Embryonic facial prominence (tissue), 1 donor: Measurements from ENCODE around the gene CYP4V2.

Experiments used
- DNase-seq: peaks from one replicate; pipeline ENCODE4 v3.0.0-alpha.2; 2016; ENCODE audit errors: extremely low spot score

The CYP4V2 gene

DNA sequence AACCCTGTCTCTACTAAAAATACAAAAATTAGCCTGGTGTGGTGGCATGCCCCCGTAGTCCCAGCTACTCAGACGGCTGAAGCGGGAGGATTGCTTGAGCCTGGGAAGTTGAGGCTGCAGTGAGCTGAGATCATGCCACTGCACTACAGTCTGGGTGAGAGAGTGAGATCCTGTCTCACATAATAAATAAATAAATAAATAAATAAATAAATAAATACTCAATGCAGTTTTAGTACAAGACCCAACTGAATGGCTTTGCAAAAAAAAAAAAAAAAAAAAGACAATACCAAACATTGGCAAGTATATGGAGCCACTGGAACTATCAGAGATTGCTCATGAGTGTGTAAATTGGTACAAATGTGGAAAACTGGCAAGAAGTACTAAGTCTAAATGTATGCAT is 3.3 kb upstream of the CYP4V2 start:
- no peak for DNase-seq

DNA sequence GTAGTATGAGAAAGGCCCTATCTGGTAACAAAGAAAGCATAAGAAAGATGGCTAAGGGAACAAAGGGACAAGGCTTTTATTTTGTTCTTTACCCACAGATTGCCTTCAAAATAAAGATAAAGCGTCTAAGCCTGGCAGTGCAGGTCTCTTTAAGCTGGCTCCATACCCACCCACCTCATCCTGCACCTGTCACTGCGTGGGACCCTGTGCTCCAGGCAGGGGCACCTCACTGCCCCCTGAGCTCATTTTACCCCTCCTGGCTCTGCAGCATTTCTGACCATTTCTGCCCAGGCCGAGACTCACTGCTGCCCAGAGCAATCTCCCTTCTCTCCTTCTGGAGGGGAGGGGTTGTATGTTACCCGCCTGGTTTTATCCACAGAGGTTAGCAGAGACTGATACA is 1.7 kb upstream of the CYP4V2 start:
- no peak for DNase-seq

DNA sequence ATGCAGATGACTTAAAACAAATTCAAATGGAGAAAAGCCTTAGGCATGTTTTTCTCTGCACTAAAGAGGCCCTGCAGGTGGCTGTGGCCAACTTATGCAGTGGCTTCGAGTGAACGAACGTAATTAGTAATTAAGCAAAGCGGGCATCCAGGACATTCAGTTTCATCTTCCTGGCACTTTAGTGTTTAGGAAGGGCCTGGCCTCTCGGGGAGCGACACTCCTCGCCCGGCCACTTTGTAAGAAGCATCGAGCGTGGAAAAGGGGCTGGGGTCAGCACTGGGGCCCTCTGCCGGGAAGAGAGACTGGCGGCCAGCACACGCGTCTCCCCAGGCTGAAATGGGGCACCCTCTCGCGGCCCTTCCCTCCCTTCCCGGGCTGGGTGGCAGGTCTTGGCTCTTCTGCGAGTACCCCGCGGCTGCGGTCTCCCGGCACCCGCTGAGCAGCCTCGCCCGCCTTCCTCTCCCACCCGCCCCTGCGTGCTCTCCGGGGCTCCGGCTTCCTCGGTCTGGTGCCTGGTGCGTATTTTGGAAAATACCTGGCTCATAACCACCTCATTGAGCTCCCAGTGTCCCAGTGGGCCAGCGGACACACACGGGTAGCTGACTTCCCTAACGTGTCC is 677 bp upstream of the CYP4V2 start:
- no peak for DNase-seq

- no peak for DNase-seq
Measured at GRCh38 chr4:186192066-186192612, 772 bp downstream of the CYP4V2 start.

GRCh38 chr4:186193851-186194250 is 2.5 kb downstream of the CYP4V2 start:
- DNase-seq: no peak

- DNase-seq: no peak
Measured at GRCh38 chr4:186196063-186196462, 4.7 kb downstream of the CYP4V2 start.

- no peak for DNase-seq
Measured at GRCh38 chr4:186200516-186200915, 9.1 kb downstream of the CYP4V2 start.

DNA sequence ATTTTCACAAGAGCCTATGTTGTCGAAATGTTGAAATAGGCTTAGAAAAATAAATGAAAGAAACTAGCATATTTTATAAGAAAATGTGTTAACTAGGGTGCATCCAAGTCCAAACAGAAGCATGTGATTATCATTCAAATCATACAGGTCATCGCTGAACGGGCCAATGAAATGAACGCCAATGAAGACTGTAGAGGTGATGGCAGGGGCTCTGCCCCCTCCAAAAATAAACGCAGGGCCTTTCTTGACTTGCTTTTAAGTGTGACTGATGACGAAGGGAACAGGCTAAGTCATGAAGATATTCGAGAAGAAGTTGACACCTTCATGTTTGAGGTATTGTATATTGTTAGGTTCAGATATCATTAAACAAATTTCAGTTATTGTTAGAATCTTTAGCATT is 9.6 kb downstream of the CYP4V2 start:
- DNase-seq: no peak

DNA sequence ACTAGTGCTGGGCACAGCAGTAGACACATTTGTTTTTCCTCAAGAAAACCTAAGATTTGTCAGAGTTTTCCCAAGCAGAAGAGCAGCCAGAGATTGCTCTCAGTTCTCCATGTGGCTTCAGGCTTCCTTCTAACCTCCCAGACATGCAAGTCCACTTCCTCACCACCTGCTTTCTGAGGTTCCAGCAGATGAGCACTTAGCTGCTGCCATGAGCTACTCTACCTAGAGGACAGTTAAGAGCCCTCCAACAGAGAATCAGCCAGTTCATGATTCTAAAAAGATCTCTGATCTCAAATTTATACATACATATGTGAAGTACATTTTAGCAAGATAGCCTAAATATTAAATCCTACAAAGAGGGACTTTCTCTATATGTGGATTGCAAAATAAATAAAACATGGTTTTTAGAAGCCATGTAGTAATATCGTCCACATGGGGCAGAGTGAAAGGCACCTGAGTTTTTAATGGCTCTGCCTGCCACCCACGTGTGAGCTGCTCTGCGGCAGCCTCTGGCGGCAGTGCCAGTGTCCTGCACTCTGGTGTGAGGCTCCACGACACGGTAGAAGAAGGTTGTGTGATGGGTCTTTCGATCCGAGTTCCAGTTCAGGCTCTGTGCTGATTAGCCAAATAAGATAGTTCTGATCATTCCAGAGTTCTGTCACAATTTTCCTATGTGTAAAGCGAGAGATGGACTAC is 10.3 kb downstream of the CYP4V2 start:
- DNase-seq: no peak

- no peak for DNase-seq
Measured at GRCh38 chr4:186202490-186203140, 11.2 kb downstream of the CYP4V2 start.

DNA sequence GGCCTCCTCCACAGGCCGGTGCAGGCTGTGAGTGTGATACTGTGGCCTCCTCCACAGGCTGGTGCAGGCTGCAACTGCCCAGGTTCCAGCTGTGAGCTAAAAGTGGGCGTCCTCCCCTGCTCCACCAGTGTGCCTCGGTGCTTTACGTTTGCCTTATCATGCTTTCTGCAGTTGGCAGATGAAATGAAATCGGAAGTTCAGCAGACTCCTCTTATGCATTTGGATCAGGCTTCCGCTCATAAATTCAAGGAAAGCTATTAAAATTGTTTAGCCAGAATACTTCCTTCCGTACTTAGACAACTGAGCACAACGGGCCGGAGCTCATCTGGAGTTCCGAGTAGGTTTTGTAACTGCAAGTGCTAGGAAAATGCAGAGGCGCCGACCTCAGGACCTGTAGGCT is 12.0 kb downstream of the CYP4V2 start:
- DNase-seq: no peak

GRCh38 chr4:186204103-186204559 is 12.8 kb downstream of the CYP4V2 start:
- DNase-seq: no peak

GRCh38 chr4:186204686-186205085 is 13.3 kb downstream of the CYP4V2 start:
- DNase-seq: no peak

DNA sequence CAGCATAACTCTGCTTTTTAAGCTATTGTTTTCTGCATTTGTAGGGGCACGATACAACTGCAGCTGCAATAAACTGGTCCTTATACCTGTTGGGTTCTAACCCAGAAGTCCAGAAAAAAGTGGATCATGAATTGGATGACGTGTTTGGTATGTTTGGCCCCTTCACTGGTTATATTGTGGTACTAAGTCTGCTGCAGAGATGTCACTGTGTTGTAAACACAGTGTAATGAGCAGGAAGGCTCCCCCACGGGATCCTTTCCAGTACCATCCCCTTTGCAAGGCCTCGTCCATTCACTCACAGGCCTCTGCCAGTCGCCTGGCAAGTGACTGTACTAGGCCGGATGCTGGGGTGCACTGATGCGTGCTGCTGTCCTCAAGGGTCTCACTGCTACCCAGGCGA is 13.8 kb downstream of the CYP4V2 start:
- no peak for DNase-seq

DNA sequence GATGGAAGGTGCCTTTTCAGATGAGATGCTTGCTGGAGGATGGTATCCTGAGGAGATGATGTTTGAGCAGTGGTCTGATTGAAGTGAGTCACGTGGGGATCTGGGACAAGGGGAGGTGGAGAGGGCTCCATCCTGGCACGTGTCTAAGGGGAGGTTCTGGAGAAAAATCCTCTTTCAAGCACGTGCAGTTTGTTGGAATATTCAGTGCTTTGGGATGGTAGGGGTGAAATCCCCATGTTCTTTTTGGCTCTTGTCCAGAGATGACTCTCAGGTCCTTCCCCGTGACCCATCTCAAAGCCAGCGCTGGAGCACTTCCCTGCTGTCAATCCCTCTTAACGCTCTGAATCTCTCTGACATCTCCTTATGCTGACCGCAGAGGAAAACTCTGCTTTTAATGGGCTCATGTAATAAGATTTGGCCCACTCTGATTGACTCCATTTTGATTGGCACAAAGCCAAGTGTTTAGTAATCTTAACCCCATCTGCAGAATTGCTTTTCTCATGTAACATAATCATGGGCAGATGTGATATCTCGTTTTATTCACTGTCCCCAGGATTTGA is 25.2 kb downstream of the CYP4V2 start:
- no peak for DNase-seq

GRCh38 chr4:186217733-186218293 is 26.4 kb downstream of the CYP4V2 start:
- no peak for DNase-seq

DNA sequence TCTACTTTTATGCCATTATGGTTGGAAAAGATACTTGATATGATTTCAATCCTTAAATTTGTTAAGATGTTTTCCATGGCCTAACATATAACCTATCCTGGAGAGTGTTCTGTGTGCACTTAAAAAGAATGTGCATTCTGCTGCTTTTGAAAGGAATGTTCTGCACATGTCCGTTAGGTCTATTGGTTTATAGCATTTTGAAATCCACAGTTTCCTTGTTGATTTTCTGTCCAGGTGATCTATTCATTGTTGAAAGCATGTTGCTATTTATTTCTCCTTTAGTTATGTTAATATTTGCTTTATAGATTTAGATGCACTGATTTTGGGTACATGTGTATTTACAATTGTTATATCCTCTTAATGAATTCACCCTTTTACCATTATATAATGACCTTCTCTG is 30.3 kb downstream of the CYP4V2 start:
- no peak for DNase-seq

- DNase-seq: no peak
Measured at GRCh38 chr4:186225848-186226247, 34.5 kb downstream of the CYP4V2 start.

GRCh38 chr4:186226521-186227189 is 35.3 kb downstream of the CYP4V2 start:
- no peak for DNase-seq

DNA sequence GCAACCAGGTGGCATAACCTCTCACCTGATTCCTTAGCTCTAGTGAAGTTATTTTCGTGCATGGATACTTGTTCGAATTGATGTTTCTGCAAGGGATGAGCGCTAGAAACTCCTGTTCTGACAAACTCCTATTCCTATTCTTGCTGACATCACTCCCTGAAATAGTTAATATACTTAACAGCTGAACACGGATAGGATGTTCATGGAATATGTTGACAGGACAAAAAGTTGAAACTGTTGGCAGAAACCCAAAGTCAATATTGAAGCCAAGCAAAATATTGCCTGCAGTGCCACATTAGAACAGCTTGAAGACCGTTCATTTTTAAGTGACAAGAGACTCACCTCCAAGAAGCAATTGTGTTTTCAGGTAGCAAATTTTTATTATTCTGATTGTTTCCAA is 35.9 kb downstream of the CYP4V2 start, which contains the start of gene KLKB1:
KLKB1 (plus strand) TSS at position 287 of the 400 bp plus-strand sequence. CDS start 689 bp downstream, outside the sequence.
- no peak for DNase-seq

- DNase-seq: no peak
Measured at GRCh38 chr4:186227744-186228513, 36.6 kb downstream of the CYP4V2 start.
